ENCODE data around the gene RAI2.
A peak's percentile ranks its signal among the peaks of the same experiment; 100 is the strongest.

DNA sequence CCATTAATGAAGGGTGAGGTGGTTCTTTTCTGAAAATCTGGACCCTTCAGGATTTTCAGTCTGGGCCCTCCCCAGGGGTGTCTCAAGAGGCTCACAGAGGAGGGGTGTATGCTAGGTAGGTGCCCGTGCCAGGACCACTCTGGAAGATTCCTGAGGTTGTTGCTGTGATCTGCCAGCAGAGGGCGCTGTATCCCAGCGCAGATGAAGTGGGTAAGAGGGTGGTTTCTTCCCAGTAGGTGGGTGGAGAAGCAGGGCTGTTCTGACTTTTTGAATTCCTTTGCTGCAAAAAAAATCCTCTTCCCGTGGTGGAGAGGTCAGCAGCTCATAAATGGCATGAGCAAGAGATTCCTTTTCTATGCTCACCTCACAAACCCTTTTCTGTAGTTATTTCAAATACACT, 72.7 kb downstream of the RAI2 start:
- TF ChIP-seq, protein P1, sequence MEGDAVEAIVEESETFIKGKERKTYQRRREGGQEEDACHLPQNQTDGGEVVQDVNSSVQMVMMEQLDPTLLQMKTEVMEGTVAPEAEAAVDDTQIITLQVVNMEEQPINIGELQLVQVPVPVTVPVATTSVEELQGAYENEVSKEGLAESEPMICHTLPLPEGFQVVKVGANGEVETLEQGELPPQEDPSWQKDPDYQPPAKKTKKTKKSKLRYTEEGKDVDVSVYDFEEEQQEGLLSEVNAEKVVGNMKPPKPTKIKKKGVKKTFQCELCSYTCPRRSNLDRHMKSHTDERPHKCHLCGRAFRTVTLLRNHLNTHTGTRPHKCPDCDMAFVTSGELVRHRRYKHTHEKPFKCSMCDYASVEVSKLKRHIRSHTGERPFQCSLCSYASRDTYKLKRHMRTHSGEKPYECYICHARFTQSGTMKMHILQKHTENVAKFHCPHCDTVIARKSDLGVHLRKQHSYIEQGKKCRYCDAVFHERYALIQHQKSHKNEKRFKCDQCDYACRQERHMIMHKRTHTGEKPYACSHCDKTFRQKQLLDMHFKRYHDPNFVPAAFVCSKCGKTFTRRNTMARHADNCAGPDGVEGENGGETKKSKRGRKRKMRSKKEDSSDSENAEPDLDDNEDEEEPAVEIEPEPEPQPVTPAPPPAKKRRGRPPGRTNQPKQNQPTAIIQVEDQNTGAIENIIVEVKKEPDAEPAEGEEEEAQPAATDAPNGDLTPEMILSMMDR (conservative IDR thresholded peaks at IDR 0.05; ENCODE audit: low read length), result peak; percentile 65
- no peak for TF ChIP-seq EZH2phosphoT487 (IDR thresholded peaks at IDR 0.05; ENCODE audit: borderline replicate concordance)

Measured in Loucy (cell line).